AG04450 (cell line): Measurements from ENCODE around the gene ESCO1. TPM values are rescaled to one million over a fixed set of nuclear protein-coding genes. Genes with fewer than 3 reads are reported as not detected.

Source experiments
- CTCF ChIA-PET: fragments of 300-600, 350-600 bp; formaldehyde crosslinking; extraction: SDS; loops from one replicate; lab custom pipeline; 2022; ENCODE audit warnings: antibody characterized with exemption, inconsistent platforms; lab: Charles Lee
- POLR2A ChIA-PET: fragments of 350-600 bp; formaldehyde crosslinking; extraction: SDS; loops from one replicate; lab custom pipeline; 2021; ENCODE audit warnings: antibody characterized with exemption, inconsistent platforms; lab: Yijun Ruan, JAX
- DNase-seq: peaks from one replicate; pipeline ENCODE4 v3.0.0-alpha.2; 2011; ENCODE audit warnings: low read depth, low spot score
- H3K27ac ChIP-seq: one replicate; pipeline ENCODE4 v1.5.1; 2012; ENCODE audit warnings: low read depth, low read length, control low read depth
- H3K27me3 ChIP-seq: one replicate; pipeline ENCODE4 v1.6.0; 2012; ENCODE audit warnings: low read length; ENCODE audit not compliant: control insufficient read depth, insufficient read depth
- H3K4me3 ChIP-seq: 2 replicates; pipeline ENCODE4 v1.5.1; 2011; ENCODE audit warnings: mild to moderate bottlenecking, low read depth, low read length, control low read depth
- H3K9me3 ChIP-seq: 2 replicates; pipeline ENCODE4 v1.5.1; 2012; ENCODE audit warnings: low read length; ENCODE audit not compliant: control insufficient read depth, insufficient read depth
- CTCF ChIP-seq: IDR thresholded peaks from 2 replicates; pipeline ENCODE4 v1.5.1; 2011; ENCODE audit warnings: low read depth, low read length, control low read depth, inconsistent platforms
- polyA plus RNA-seq: library from polyadenylated mRNA; depleted of rRNA; stranded (reverse); fragments of >200 nt; gene quantifications from 2 replicates; pipeline ENCODE4 v1.2.3, GENCODE V29; 2011

Gene ESCO1
- polyA plus RNA-seq, 1 experiment, result 8.9 TPM

- ChIA-PET POLR2A (no interaction called here), CTCF (interaction anchor here (0.5 to 2.1 kb wide), 5 partner anchors 10 to 316 kb away, joined by 3 to 7 read pairs (median 4); no protein-coding TSS in a partner anchor)
- DNase-seq, result no peak
- Histone ChIP-seq H3K27me3 (no peaks in the 10 kb centered on the region), H3K27ac (no peak overlapping the region), H3K4me3 (no peak overlapping the region), H3K9me3 (no peaks in the 10 kb centered on the region)
- no peak for TF ChIP-seq CTCF
These were observed 92.4 kb downstream of the ESCO1 start for GRCh38 chr18:21507913-21508701.

GRCh38 chr18:21502661-21503060 is 97.8 kb downstream of the ESCO1 start:
- H3K27ac ChIP-seq, result no peak overlapping the region
- no peak overlapping the region for H3K4me3 ChIP-seq
- CTCF ChIA-PET, result no interaction called here
- H3K27me3 ChIP-seq, result peaks cover 8% of the 10 kb centered on the region
- peaks cover 4% of the 10 kb centered on the region; the same call in 1 of the 2 replicates for H3K9me3 ChIP-seq
- no peak for TF ChIP-seq CTCF
- no peak for DNase-seq
- POLR2A ChIA-PET, result no interaction called here

DNA sequence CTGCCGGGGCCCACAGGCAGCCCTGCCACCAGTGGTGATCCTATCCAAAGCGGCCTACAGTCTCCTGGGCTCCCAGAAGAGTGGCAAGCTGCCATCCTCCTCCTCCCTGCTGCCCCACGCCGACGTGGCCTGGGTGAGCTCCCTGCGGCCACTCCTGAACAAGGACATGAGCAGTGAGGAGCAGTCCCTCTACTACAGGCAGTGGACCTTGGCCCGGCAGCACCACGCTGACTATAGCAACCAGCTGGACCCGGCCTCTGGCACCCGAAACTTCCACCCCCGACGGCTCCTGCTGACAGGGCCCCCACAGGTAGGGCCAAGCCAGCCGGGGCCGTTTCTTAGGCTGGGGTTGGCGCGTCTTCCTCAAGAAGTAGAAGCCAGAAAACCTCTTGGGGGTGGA is 100.5 kb downstream of the ESCO1 start:
- no peak for DNase-seq
- Histone ChIP-seq H3K4me3 (no peak overlapping the region), H3K27ac (no peak overlapping the region), H3K9me3 (peaks cover 4% of the 10 kb centered on the region; the same call in 1 of the 2 replicates), H3K27me3 (peaks cover 10% of the 10 kb centered on the region)
- CTCF ChIA-PET, result no interaction called here
- no peak for TF ChIP-seq CTCF
- POLR2A ChIA-PET, result no interaction called here

DNA sequence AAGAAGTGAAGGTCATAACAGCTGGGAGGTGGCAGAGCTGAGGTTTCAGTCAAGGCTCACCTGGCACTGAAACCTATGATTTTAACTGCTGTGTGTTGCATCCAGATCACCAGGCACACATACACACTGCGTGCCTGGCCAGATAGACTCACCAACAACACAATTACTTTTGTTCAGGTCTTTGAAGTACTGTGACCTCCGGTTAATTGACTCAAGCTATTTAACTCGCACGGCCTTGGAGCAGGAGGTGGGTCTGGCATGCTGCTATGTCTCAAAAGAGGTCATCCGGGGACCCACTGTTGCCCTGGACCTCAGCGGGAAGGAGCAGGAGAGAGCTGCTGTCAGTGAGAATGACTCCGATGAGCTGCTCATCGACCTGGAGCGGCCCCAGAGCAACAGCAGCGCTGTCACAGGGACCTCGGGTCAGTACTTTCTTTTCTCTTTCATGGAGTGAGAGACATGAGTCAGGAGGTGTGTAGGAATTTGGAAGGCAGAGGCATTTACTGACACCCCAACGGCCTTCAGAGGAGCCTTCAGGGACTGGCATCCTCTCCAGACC is 104.1 kb downstream of the ESCO1 start:
- Histone ChIP-seq H3K9me3 (peaks cover 4% of the 10 kb centered on the region; the same call in 1 of the 2 replicates), H3K27me3 (peaks cover 16% of the 10 kb centered on the region), H3K27ac (no peak overlapping the region), H3K4me3 (no peak overlapping the region)
- CTCF ChIA-PET, result interaction anchor here (0.6 to 1.7 kb wide), 2 partner anchors 10 to 54 kb away, joined by 4 to 12 read pairs; no protein-coding TSS in a partner anchor
- DNase-seq, result no peak
- POLR2A ChIA-PET, result no interaction called here
- TF ChIP-seq CTCF, result no peak

- Histone ChIP-seq H3K27ac (no peak overlapping the region), H3K9me3 (no peaks in the 10 kb centered on the region), H3K27me3 (peaks cover 5% of the 10 kb centered on the region), H3K4me3 (no peak overlapping the region)
- ChIA-PET CTCF (interaction anchor here (0.6 to 2.0 kb wide), 3 partner anchors 9 to 465 kb away, joined by 5 to 6 read pairs (median 5); no protein-coding TSS in a partner anchor), POLR2A (no interaction called here)
- DNase-seq, result no peak
- TF ChIP-seq CTCF, result no peak
These were observed 109.8 kb downstream of the ESCO1 start for GRCh38 chr18:21490748-21491147.
